Kidney capillary endothelial cell (primary cell): ENCODE data around the gene CREB5.

Experiments used
- DNase-seq: peaks from one replicate; pipeline ENCODE4 v3.0.0-alpha.2; 2018; ENCODE audit warnings: low spot score

Gene CREB5

DNA sequence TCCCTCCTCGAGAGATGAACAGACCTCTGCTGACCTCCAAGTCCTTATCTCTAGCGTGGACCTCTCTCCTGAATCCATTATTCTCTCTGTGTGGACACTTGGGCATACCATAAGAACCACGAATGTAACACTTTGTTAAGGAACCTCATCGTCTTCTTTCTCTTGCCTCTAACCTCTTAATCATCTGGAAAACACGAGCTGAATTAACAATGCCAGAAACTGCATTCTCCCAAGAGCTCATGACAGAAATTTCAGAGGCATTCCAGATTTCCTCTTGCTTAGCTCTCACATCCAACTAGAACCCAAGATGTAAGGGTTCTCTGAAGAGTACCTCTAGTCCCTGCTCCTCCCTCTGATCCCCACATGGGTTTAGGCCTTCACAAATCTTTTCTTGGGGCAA is 444.3 kb downstream of the CREB5 start:
- no peak for DNase-seq

DNA sequence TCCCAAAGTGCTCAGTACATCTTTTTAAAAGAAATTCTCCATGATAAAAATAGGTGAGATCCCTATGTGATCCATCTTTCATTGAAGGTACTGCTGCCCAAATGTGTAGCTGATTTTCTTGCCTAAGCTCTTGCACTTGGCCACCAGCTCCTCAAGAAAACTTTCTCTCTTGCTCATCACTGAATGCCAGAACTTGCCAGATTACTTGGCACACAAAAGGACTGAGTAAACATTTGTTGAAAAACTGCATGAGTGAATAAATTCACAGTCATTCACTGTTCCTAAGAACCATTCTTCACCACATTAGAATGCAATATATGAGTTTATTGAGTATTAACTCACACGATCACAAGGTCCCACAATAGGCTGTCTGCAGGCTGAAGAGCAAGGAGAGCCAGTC is 445.9 kb downstream of the CREB5 start:
- DNase-seq, result no peak

DNA sequence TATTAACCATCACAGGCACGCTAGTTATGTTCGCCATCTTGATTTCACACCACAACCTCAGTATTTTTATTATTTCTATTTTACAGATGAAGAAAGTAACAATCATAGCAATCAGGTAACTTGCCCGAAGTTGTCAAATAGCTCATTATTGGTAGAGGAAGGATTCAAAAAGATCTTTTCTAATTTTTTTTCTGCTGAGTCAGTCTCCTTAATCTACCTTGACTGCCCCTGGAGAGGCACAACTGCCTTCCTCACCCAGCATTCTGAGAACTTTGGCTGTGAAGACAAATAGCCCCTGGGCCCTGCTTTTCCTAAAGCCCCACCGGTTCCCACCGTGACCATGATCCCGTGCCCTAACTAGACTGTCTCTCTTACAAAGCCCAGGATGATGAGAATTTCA is 446.6 kb downstream of the CREB5 start:
- DNase-seq, result no peak

DNA sequence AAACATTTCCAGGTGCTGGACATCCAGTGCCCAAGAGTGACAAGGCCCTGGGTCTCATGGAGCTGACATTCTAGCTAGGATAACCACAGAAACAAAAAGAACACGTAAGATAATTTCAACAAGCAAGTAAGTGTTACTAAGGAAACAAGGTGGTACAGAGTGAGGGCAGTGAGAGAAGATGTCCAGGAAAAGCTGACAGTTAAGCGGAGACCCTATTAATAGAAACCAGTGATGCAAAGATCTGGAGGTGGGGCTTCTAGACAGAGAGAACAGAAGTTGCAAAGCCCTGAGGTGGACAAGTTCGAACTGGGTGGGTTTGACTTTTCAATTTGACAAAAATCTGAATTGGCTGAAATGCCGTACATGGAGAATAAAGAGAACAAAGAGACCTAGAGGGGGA is 449.5 kb downstream of the CREB5 start:
- DNase-seq, result no peak

DNA sequence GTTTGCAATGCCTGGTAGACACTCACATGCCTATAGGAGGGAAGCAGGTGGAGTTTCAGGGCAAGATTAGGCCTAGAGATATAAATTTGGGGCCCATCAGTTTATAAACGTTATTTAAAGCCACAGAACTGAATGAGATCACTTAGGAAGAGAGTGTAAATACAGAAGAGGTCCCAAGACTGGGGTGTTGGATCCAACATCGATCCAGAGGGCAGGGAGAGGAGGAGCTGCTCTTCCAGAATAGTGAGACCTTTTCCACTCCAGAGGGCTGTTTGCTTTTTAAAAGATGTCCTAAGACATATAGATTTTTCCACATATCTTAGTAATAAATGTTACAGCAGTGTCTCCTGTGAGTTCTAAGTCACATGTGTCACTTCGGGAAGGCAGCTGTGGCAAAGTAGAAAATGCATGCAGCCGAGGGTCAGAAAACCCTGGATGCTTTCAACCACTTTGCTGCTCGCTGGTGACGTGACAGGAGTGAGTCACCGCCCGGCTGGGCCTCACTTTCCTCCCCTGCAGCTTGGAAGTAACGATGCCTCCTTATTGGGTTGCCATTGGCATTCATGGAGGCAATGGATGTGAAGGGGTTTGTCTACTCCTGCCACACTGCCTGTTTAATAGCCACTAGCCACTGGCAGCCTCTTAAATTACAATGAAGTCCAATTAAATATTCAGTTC is 450.4 kb downstream of the CREB5 start:
- DNase-seq, result no peak

DNA sequence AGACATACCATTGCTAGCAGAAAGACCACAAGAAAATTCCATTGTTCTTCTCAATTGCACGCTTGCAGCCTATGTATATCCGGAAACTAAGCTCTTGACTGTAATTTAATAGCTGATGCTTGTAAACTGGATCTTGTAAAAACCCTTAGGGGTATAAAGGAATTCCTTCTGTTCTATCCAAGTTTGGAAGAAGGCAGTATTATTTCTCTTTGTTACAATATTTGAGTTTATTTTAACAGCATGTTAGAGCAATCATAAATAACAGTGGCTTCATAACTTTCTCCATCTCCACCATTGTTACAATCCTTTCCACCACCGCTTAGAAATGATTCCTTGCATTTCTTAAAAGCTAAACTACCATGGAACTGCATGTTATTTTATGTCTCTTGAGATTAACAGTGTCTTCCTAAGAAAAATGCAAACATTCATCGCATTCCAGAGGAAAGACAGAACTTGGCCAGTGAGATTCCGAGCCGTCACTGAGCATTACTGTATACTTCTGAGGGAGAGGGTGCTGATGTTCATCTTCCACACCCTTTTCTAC is 453.4 kb downstream of the CREB5 start:
- no peak for DNase-seq

DNA sequence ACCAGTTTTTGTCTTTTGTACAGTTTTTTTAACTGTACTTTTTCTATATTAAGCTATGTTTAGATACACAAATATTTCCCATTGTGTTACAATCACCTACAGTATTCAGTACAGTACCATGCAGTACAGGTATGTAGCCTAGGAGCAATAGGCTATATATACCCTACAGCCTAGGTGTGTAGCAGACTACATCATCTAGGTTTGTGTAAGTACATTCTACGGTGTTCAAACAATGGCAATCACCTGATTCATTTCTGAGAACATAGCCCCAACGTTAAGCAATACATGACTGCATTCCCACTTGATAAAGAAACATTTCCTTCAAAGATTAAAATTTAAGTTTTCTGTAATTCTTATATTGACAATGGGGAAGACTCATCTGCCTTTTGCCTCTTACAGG is 456.4 kb downstream of the CREB5 start:
- DNase-seq, result no peak

DNA sequence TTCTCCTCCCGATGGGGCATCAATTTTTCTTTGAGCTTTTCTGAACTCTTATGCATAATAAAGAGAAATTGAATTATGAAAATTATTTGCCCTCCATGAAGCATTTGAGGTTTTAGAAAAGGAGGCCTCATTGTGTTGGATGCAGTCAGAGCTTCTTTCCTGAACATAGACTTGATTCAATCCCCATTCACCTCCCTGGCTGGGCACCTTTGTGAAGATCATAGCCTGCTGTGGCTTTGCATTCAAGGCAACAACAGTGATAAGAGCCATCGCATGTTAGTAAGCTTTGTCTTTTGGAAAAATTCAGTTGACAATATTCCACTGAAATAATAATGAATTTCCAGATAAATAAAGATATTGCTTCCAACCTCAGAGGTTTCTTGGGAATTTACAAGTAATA is 458.8 kb downstream of the CREB5 start:
- no peak for DNase-seq

DNA sequence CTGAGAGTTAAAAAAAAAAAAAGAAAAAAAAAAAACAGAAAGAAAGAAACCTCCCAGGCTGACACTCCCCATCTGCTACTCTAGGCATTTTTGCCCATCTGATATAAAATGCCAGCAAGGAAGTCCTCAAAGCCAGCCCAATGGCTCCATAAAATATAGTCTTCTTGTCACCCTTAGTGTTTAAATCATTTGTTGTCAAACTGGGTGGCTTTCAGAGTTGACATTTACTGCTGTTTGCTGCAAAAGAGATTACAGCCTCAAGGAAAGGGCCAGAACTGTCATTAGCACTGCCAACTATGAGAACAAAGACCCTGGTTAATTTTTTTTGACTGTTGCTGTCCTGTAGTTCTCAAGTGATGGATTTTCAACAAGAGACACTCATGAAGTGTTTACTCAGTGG is 459.3 kb downstream of the CREB5 start:
- DNase-seq, result no peak

DNA sequence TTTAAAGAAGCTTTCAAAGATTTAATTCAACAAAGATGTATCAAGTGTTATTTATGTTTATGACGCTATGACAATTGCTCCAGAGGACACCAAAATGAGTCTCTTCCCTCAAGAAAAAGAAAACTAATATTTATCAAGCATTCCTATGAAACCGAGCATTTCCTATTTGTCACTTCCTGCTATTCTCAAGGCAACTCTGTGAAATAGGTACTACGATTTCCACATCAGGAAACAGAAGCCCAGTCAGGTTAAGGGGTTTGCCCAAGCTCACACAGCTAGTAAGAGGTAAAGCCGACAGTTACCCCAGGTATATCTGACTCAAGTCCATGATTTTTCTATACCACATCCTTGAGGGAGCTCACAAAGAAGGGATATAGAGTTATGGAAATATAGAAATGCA is 459.9 kb downstream of the CREB5 start:
- DNase-seq, result peak; percentile 84

DNA sequence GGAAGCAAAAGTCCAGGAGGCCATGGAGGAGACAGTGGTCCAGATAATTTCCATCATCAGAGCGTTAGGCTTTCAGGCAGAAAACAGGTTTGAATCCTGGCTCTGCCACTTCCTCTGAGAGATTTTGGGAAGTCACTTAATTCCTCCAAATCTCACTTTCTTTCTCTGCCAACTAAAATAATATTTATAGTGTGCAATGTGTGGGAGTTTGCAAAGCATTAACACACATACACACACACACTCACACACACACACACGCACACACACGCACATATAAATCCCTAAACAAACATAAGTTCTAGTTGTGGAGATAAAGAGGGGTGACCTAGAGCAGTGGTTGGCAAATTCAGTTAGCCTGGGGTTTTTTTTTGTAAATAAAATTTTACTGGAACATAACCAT is 461.0 kb downstream of the CREB5 start:
- DNase-seq, result no peak

DNA sequence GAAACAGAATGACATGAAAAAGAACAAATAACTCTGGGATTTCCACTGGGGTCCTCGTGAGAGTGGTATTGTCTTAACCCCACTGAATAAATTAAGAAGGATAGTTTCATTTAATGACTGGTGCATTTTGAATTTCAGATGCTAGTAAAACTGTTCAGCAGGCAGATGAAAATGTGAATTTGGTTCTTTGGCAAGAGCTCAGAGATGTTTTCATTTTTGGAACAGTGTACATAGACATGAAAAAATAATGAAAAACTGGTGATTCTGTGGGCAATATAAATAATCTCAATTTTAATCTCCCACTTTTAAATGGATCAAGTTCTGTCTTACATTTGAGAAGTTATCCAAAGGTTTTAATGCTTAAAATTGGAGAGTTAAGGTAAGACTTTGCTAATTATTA is 461.7 kb downstream of the CREB5 start:
- DNase-seq, result no peak
